Measurements from ENCODE around the gene RAB7A. TPM values are rescaled to one million over a fixed set of nuclear protein-coding genes. Genes with fewer than 3 reads are reported as not detected.

The RAB7A gene
- total RNA-seq, 1 experiment from 2014 or later: 172 TPM

GRCh38 chr3:128701342-128702212 lies 24.4 kb upstream of the RAB7A start:
- no peak overlapping the region for H3K27ac Mint-ChIP-seq (ENCODE audit: low read depth, unreplicated experiment)
- POLR2A ChIA-PET: no interaction called here
- H3K4me1 Mint-ChIP-seq (ENCODE audit: insufficient read depth, unreplicated experiment): no peaks in the 10 kb centered on the region
- CTCF ChIA-PET: interaction anchor here (2.6 kb wide), 1 partner anchor 21 kb away, joined by 13 read pairs; no protein-coding TSS in a partner anchor
- no peak for TF ChIP-seq CTCF (IDR thresholded peaks at IDR 0.05; ENCODE audit: unreplicated experiment)
- no peaks in the 10 kb centered on the region for H3K9me3 Mint-ChIP-seq (ENCODE audit: unreplicated experiment)
- H3K36me3 Mint-ChIP-seq (ENCODE audit: insufficient read depth, unreplicated experiment): no peaks in the 10 kb centered on the region
- no peak overlapping the region for H3K4me3 Mint-ChIP-seq (ENCODE audit: unreplicated experiment)
- DNase-seq (ENCODE audit: unreplicated experiment): no peak
- no peaks in the 10 kb centered on the region for H3K27me3 Mint-ChIP-seq (ENCODE audit: insufficient read depth, unreplicated experiment)
- intact Hi-C loops (cut with micrococcal nuclease): no loop called here
- BruUV-seq (replicated peaks): no TSS peak

- H3K36me3 Mint-ChIP-seq (ENCODE audit: insufficient read depth, unreplicated experiment): no peaks in the 10 kb centered on the region
- no peaks in the 10 kb centered on the region for H3K27me3 Mint-ChIP-seq (ENCODE audit: insufficient read depth, unreplicated experiment)
- CTCF ChIA-PET: interaction anchor here (2.6 kb wide), 1 partner anchor 22 kb away, joined by 13 read pairs; no protein-coding TSS in a partner anchor
- intact Hi-C loops (cut with micrococcal nuclease): no loop called here
- no peak for TF ChIP-seq CTCF (IDR thresholded peaks at IDR 0.05; ENCODE audit: unreplicated experiment)
- H3K27ac Mint-ChIP-seq (ENCODE audit: low read depth, unreplicated experiment): no peak overlapping the region
- no peaks in the 10 kb centered on the region for H3K9me3 Mint-ChIP-seq (ENCODE audit: unreplicated experiment)
- no peak for DNase-seq (ENCODE audit: unreplicated experiment)
- no peak overlapping the region for H3K4me3 Mint-ChIP-seq (ENCODE audit: unreplicated experiment)
- no peaks in the 10 kb centered on the region for H3K4me1 Mint-ChIP-seq (ENCODE audit: insufficient read depth, unreplicated experiment)
- POLR2A ChIA-PET: no interaction called here
- no TSS peak for BruUV-seq (replicated peaks)
Observed at GRCh38 chr3:128702391-128702790, 23.6 kb upstream of the RAB7A start.

- no peaks in the 10 kb centered on the region for H3K9me3 Mint-ChIP-seq (ENCODE audit: unreplicated experiment)
- CTCF ChIA-PET: interaction anchor here (0.6 to 0.7 kb wide), 3 partner anchors 22 to 246 kb away, joined by 3 to 5 read pairs (median 3); no protein-coding TSS in a partner anchor
- H3K27me3 Mint-ChIP-seq (ENCODE audit: insufficient read depth, unreplicated experiment): no peaks in the 10 kb centered on the region
- POLR2A ChIA-PET: interaction anchor here (0.6 to 1.1 kb wide), 3 partner anchors 15 to 96 kb away, joined by 3 to 4 read pairs (median 3); no protein-coding TSS in a partner anchor
- no TSS peak for BruUV-seq (replicated peaks)
- DNase-seq (ENCODE audit: unreplicated experiment): no peak
- H3K36me3 Mint-ChIP-seq (ENCODE audit: insufficient read depth, unreplicated experiment): no peaks in the 10 kb centered on the region
- intact Hi-C loops (cut with micrococcal nuclease): no loop called here
- H3K27ac Mint-ChIP-seq (ENCODE audit: low read depth, unreplicated experiment): no peak overlapping the region
- no peaks in the 10 kb centered on the region for H3K4me1 Mint-ChIP-seq (ENCODE audit: insufficient read depth, unreplicated experiment)
- TF ChIP-seq CTCF (IDR thresholded peaks at IDR 0.05; ENCODE audit: unreplicated experiment): no peak
- H3K4me3 Mint-ChIP-seq (ENCODE audit: unreplicated experiment): no peak overlapping the region
Observed at GRCh38 chr3:128703561-128703960, 22.4 kb upstream of the RAB7A start.

GRCh38 chr3:128706086-128706615 lies 19.8 kb upstream of the RAB7A start:
- BruUV-seq (replicated peaks): no TSS peak
- Mint-ChIP-seq H3K27ac (ENCODE audit: low read depth, unreplicated experiment) (no peak overlapping the region), H3K36me3 (ENCODE audit: insufficient read depth, unreplicated experiment) (peaks cover 4% of the 10 kb centered on the region), H3K27me3 (ENCODE audit: insufficient read depth, unreplicated experiment) (no peaks in the 10 kb centered on the region), H3K9me3 (ENCODE audit: unreplicated experiment) (no peaks in the 10 kb centered on the region), H3K4me1 (ENCODE audit: insufficient read depth, unreplicated experiment) (no peaks in the 10 kb centered on the region), H3K4me3 (ENCODE audit: unreplicated experiment) (no peak overlapping the region)
- ChIA-PET CTCF (interaction anchor here (0.7 kb wide), 1 partner anchor 17 kb away, joined by 3 read pairs; no protein-coding TSS in a partner anchor), POLR2A (interaction anchor here (1.1 kb wide), 1 partner anchor 26 kb away, joined by 3 read pairs; no protein-coding TSS in a partner anchor)
- no peak for TF ChIP-seq CTCF (IDR thresholded peaks at IDR 0.05; ENCODE audit: unreplicated experiment)
- DNase-seq (ENCODE audit: unreplicated experiment): no peak
- intact Hi-C loops (cut with micrococcal nuclease): no loop called here
